IPS-18a (cell line): ENCODE measurements around the gene ADH4.

Experiments used
- H3K27ac ChIP-seq: one replicate; pipeline ENCODE4 v1.5.1; 2013; ENCODE audit warnings: low read length
- H3K27me3 ChIP-seq: one replicate; pipeline ENCODE4 v1.6.1; 2013; ENCODE audit warnings: mild to moderate bottlenecking, low read length; ENCODE audit not compliant: control insufficient read depth, insufficient read depth
- H3K36me3 ChIP-seq: one replicate; pipeline ENCODE4 v1.6.1; 2013; ENCODE audit warnings: low read depth, low read length; ENCODE audit not compliant: control insufficient read depth
- H3K4me1 ChIP-seq: one replicate; pipeline ENCODE4 v1.6.1; 2013; ENCODE audit warnings: low read depth, low read length; ENCODE audit not compliant: control insufficient read depth
- H3K4me3 ChIP-seq: one replicate; pipeline ENCODE4 v1.5.1; 2013; ENCODE audit warnings: low read length
- H3K9ac ChIP-seq: one replicate; pipeline ENCODE4 v1.6.1; 2013; ENCODE audit warnings: mild to moderate bottlenecking, low read length, moderate library complexity
- H3K9me3 ChIP-seq: one replicate; pipeline ENCODE4 v1.6.1; 2013; ENCODE audit warnings: low read depth, low read length; ENCODE audit not compliant: control insufficient read depth

Gene ADH4

DNA sequence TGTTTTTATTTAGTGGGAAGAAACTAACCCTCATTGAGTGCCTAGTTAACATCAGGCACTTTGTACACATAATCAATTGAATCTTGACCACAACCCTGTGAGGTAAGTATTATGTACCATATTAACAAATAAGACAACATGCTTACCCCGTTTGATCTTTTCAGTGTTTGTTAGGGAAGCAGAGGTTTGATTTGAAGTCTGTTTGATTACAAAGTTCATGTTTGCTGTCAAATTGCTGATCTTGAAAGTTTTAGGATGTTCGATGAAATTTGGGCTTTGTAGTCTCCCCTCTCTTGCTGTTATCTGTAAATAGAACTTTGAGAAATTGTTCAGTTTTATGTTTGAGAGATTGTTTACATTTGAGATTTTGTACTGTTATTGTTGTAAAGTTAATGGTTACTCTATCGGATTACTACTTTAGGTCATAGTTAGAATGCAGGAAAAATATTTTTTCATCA lies 13.4 kb upstream of the ADH4 start:
- Histone ChIP-seq H3K27ac (no peak overlapping the region), H3K9ac (no peak overlapping the region), H3K27me3 (no peaks in the 10 kb centered on the region)

DNA sequence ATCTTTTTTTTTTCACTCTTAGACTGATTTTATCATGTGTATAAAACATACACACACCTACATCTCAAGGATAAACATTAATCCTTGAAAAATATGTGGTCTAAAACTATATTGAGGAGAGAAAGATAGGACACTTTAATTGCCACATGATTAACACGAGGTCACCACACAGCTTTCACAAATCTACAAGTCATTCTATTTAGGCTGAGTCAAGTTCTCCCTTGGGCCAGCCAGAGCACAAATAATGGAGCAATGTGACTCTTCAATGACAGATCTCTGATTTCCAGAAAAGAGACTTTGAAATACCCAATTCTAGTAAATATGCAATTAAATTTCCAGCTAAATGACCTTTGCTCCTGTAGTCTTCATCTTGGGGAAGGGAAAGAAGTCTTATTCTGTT lies 12.9 kb upstream of the ADH4 start:
- H3K9ac ChIP-seq, result no peak overlapping the region
- H3K27me3 ChIP-seq, result no peaks in the 10 kb centered on the region
- no peaks in the 10 kb centered on the region for H3K4me1 ChIP-seq
- no peaks in the 10 kb centered on the region for H3K9me3 ChIP-seq
- no peak overlapping the region for H3K27ac ChIP-seq
- H3K4me3 ChIP-seq, result no peak overlapping the region
- no peaks in the 10 kb centered on the region for H3K36me3 ChIP-seq

More for the DNA sequence above, 13.4 kb upstream of the ADH4 start:
- Histone ChIP-seq H3K4me3 (no peak overlapping the region), H3K4me1 (no peaks in the 10 kb centered on the region), H3K36me3 (no peaks in the 10 kb centered on the region), H3K9me3 (no peaks in the 10 kb centered on the region)

- Histone ChIP-seq H3K9ac (no peak overlapping the region), H3K4me1 (no peaks in the 10 kb centered on the region), H3K4me3 (no peak overlapping the region), H3K36me3 (peaks cover 3% of the 10 kb centered on the region), H3K27ac (no peak overlapping the region), H3K27me3 (no peaks in the 10 kb centered on the region), H3K9me3 (peaks cover 10% of the 10 kb centered on the region)
These were observed 10.7 kb upstream of the ADH4 start for GRCh38 chr4:99154658-99155342.

GRCh38 chr4:99151995-99152394 lies 7.9 kb upstream of the ADH4 start:
- Histone ChIP-seq H3K4me1 (no peaks in the 10 kb centered on the region), H3K9ac (no peak overlapping the region), H3K27ac (no peak overlapping the region), H3K27me3 (no peaks in the 10 kb centered on the region), H3K36me3 (peaks cover 3% of the 10 kb centered on the region), H3K4me3 (no peak overlapping the region), H3K9me3 (peaks cover 10% of the 10 kb centered on the region)

- Histone ChIP-seq H3K36me3 (peaks cover 3% of the 10 kb centered on the region), H3K4me1 (no peaks in the 10 kb centered on the region), H3K9ac (no peak overlapping the region), H3K4me3 (no peak overlapping the region), H3K27ac (no peak overlapping the region), H3K9me3 (peaks cover 10% of the 10 kb centered on the region), H3K27me3 (no peaks in the 10 kb centered on the region)
These were observed 7.4 kb upstream of the ADH4 start for GRCh38 chr4:99151452-99151851.

DNA sequence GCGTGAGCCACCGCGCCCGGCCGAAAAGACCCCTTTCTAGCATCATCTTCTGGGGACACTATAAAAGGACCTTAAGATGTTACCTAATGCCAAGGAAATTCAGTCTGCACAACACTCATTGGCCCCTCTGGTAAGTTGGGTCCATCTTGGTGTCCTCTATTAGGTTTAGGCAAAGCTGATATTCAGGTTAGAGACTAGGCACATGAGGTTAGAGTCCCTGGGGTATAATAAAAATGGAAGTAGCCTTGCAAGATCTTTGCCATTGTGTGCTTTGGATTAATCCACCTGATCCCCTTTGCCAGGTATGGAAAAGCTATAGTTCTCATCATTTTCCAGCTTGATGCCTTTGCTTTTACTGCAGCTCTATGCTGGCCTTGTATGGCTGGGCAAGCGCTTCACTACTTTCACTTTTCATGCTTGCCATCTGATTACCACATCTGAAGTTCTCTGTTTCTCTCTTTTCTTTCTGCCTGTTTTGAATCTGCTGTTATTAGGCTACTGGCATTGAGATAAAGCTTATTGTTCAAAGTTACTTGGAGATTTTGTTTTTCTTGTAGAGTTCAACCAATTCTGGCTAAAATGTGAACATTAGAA lies 5.4 kb upstream of the ADH4 start:
- Histone ChIP-seq H3K9me3 (peaks cover 10% of the 10 kb centered on the region), H3K4me3 (no peak overlapping the region), H3K4me1 (no peaks in the 10 kb centered on the region), H3K36me3 (peaks cover 3% of the 10 kb centered on the region), H3K9ac (no peak overlapping the region), H3K27me3 (no peaks in the 10 kb centered on the region), H3K27ac (no peak overlapping the region)

DNA sequence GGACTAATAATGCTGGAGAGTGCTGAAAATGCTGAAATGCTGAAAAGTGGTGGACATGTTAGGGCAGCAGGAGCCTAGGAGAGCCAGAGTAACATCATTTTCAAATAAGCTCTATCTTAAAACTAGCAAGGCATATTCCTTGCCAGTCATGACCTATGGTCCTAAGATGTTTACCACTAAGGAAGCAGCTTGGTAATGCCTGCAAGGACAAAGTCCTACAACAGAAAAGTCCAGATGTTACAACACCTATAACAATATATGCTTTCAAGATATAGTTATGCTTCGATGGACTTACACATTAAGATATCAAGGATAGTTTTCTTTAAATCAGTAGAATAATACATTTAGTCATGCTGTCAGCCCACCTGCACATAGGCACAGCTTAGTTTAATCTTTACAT lies 4.5 kb upstream of the ADH4 start:
- peaks cover 3% of the 10 kb centered on the region for H3K36me3 ChIP-seq
- peaks cover 10% of the 10 kb centered on the region for H3K9me3 ChIP-seq
- no peak overlapping the region for H3K27ac ChIP-seq
- no peaks in the 10 kb centered on the region for H3K27me3 ChIP-seq
- no peaks in the 10 kb centered on the region for H3K4me1 ChIP-seq
- H3K9ac ChIP-seq, result no peak overlapping the region
- no peak overlapping the region for H3K4me3 ChIP-seq

- no peak overlapping the region for H3K9ac ChIP-seq
- H3K27ac ChIP-seq, result no peak overlapping the region
- no peaks in the 10 kb centered on the region for H3K9me3 ChIP-seq
- no peaks in the 10 kb centered on the region for H3K4me1 ChIP-seq
- H3K36me3 ChIP-seq, result no peaks in the 10 kb centered on the region
- no peak overlapping the region for H3K4me3 ChIP-seq
- H3K27me3 ChIP-seq, result no peaks in the 10 kb centered on the region
These were observed 490 bp upstream of the ADH4 start for GRCh38 chr4:99144587-99144986.

GRCh38 chr4:99136329-99136728 lies 7.8 kb downstream of the ADH4 start:
- Histone ChIP-seq H3K9me3 (no peaks in the 10 kb centered on the region), H3K4me1 (no peaks in the 10 kb centered on the region), H3K27me3 (no peaks in the 10 kb centered on the region), H3K36me3 (no peaks in the 10 kb centered on the region), H3K9ac (no peak overlapping the region), H3K4me3 (no peak overlapping the region), H3K27ac (no peak overlapping the region)

DNA sequence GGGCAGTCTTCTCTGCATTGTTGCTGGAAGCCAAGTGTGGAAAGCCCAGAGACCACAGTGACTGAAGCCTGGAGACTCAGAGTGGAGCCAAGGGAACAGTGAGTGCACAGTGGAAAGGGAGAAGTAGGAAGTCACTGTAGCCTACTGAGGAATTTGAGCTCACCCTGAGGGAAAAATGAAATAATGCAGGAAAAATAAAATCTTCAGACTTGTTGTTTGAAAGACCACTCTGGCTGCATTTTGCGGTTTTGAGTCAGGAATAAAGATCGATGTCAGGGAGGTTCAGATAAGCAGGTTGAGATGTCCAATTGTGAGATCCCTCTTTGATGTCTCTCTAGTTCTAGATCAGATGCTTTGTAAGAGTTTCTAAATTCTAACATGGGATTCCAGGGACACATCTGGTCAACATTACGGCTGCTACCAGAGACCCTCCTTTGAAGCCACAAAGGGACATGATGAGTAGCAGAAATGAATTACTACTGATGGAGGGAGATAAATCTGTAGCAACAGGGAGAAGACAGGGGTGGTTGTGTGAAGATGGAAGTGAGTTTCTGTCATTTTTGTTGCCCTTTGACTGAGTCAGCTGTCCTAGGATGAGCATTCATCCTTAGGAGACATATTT lies 8.4 kb downstream of the ADH4 start:
- Histone ChIP-seq H3K36me3 (no peaks in the 10 kb centered on the region), H3K9ac (no peak overlapping the region), H3K9me3 (no peaks in the 10 kb centered on the region), H3K27ac (no peak overlapping the region), H3K4me1 (no peaks in the 10 kb centered on the region), H3K27me3 (no peaks in the 10 kb centered on the region), H3K4me3 (no peak overlapping the region)

GRCh38 chr4:99134586-99134985 lies 9.5 kb downstream of the ADH4 start:
- no peaks in the 10 kb centered on the region for H3K36me3 ChIP-seq
- H3K4me3 ChIP-seq, result no peak overlapping the region
- no peak overlapping the region for H3K27ac ChIP-seq
- H3K9ac ChIP-seq, result no peak overlapping the region
- no peaks in the 10 kb centered on the region for H3K4me1 ChIP-seq
- H3K27me3 ChIP-seq, result no peaks in the 10 kb centered on the region
- peaks cover 9% of the 10 kb centered on the region for H3K9me3 ChIP-seq

DNA sequence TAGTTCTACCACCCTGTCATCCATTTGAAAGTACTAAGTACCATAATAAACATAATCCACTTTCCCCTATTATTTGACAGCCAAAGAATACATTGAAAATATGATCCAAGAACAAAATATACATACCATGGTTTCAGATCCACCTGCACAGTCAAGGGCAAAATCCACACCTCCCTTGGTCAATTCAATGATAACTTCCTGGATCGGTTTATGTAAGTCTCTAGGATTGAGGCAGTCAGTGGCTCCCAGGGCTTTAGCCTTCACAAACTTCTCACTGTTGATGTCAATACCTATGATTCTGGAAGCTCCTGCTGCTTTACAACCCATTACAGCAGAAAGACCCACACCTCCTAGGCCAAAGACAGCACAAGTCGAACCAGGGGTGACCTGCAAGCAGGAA lies 12.7 kb downstream of the ADH4 start:
- Histone ChIP-seq H3K9ac (no peak overlapping the region), H3K27ac (no peak overlapping the region), H3K4me3 (no peak overlapping the region), H3K36me3 (no peaks in the 10 kb centered on the region), H3K4me1 (no peaks in the 10 kb centered on the region), H3K27me3 (no peaks in the 10 kb centered on the region), H3K9me3 (peaks cover 15% of the 10 kb centered on the region)
